Measurements from ENCODE around the gene NCAPH2. TPM values are rescaled to one million over a fixed set of nuclear protein-coding genes. Genes with fewer than 3 reads are reported as not detected.
A peak's percentile ranks its signal among the peaks of the same experiment; 100 is the strongest.
"Not testable (repeated sequence)": the region's sequence is repeated elsewhere in the genome, so short reads cannot be mapped to it uniquely, and the experiment has no call there.

The NCAPH2 gene
- total RNA-seq, 2 donors from 2014 or later = 30.6 to 35.9 TPM

GRCh38 chr22:50541667-50542026 is 33.6 kb downstream of the NCAPH2 start:
- H3K36me3 ChIP-seq (replicated peaks in 1 of 2; ENCODE audit: insufficient read depth in 1 of 2, low read depth in 2 of 2); H3K27me3 ChIP-seq; H3K9me3 ChIP-seq; intact Hi-C loops (cut with DNase I); ATAC-seq; H3K4me3 ChIP-seq: not testable (repeated sequence)
- TF ChIP-seq POLR2A (IDR thresholded peaks at IDR 0.05) = peak in 1 of 3 donors; percentile 35
- 67 to 75% methylated on average over 5 of the region's 5 CpGs for WGBS, 2 donors
- Histone ChIP-seq H3K27ac (peak overlapping the region in 1 of 4 donors; percentile 90), H3K4me1 (peaks cover 22% of the 10 kb centered on the region)
- DNase-seq = peak in 1 of 4 donors; percentile 67

- Histone ChIP-seq H3K36me3 (replicated peaks in 1 of 2; ENCODE audit: insufficient read depth in 1 of 2, low read depth in 2 of 2) (no peaks in the 10 kb centered on the region), H3K9me3 (no peaks in the 10 kb centered on the region), H3K27ac (peak overlapping the region in 1 of 4 donors; percentile 90), H3K4me1 (peaks cover 22% of the 10 kb centered on the region), H3K27me3 (peaks cover 0 to 10% of the 10 kb centered on the region in 2 donors), H3K4me3 (no peak overlapping the region)
- intact Hi-C loops (cut with DNase I) = no loop called here
- 71 to 88% methylated on average over 19 of the region's 19 CpGs for WGBS, 2 donors
- TF ChIP-seq POLR2A (IDR thresholded peaks at IDR 0.05) (peak in 1 of 3 donors; percentile 48), CTCF (IDR thresholded peaks at IDR 0.05) (no peak)
- ATAC-seq (no peak), DNase-seq (peak in 1 of 4 donors; percentile 61)
These were observed 34.4 kb downstream of the NCAPH2 start for GRCh38 chr22:50542416-50542927.

GRCh38 chr22:50544078-50544745 is 36.2 kb downstream of the NCAPH2 start:
- peak; percentile 53 for ATAC-seq
- Histone ChIP-seq H3K27me3 (peaks cover 0 to 23% of the 10 kb centered on the region in 2 donors), H3K36me3 (replicated peaks in 1 of 2; ENCODE audit: insufficient read depth in 1 of 2, low read depth in 2 of 2) (no peaks in the 10 kb centered on the region), H3K4me1 (peaks cover 31% of the 10 kb centered on the region), H3K27ac (peak overlapping the region; percentile 22 to 90 (median 39)), H3K9me3 (no peaks in the 10 kb centered on the region), H3K4me3 (no peak overlapping the region)
- WGBS, 2 donors = 7 to 23% methylated on average over 17 to 52 of the region's 52 CpGs
- peak in 1 of 3 donors; percentile 25 for TF ChIP-seq POLR2A (IDR thresholded peaks at IDR 0.05)
- peak in 6 of 7 experiments; percentile 32 to 61 (median 50) for TF ChIP-seq CTCF (IDR thresholded peaks at IDR 0.05)
- DNase-seq = peak; percentile 69 to 82 (median 77)
- intact Hi-C loops (cut with DNase I) = no loop called here

GRCh38 chr22:50544746-50545253 is 36.8 kb downstream of the NCAPH2 start:
- 62 to 80% methylated on average over 4 to 5 of the region's 5 CpGs for WGBS, 2 donors
- Histone ChIP-seq H3K27me3 (peaks cover 0 to 23% of the 10 kb centered on the region in 2 donors), H3K36me3 (replicated peaks in 1 of 2; ENCODE audit: insufficient read depth in 1 of 2, low read depth in 2 of 2) (no peaks in the 10 kb centered on the region), H3K4me1 (peaks cover 25% of the 10 kb centered on the region), H3K27ac (peak overlapping the region in 3 of 4 donors; percentile 22 to 90 (median 42)), H3K9me3 (no peaks in the 10 kb centered on the region), H3K4me3 (no peak overlapping the region)
- TF ChIP-seq POLR2A (IDR thresholded peaks at IDR 0.05) = no peak
- DNase-seq (peak in 2 of 4 donors; percentile 46 to 50), ATAC-seq (peak; percentile 9)
- intact Hi-C loops (cut with DNase I) = no loop called here

GRCh38 chr22:50545522-50546325 is 37.7 kb downstream of the NCAPH2 start, which contains the start of gene KLHDC7B:
TSS of gene KLHDC7B (plus strand) at chr22:50545899. CDS start at chr22:50546244, 345 bp downstream.
- intact Hi-C loops (cut with DNase I) = no loop called here
- Histone ChIP-seq H3K4me3 (no peak within 1 kb of the TSS), H3K27me3 (peaks cover 0 to 23% of the 10 kb centered on the region in 2 donors), H3K9me3 (no peaks in the 10 kb centered on the region), H3K36me3 (replicated peaks in 1 of 2; ENCODE audit: insufficient read depth in 1 of 2, low read depth in 2 of 2) (no peaks in the 10 kb centered on the region), H3K4me1 (peaks cover 22% of the 10 kb centered on the region), H3K27ac (peak within 1 kb of the TSS in 2 of 4 donors; percentile 42 to 90)
- TF ChIP-seq POLR2A (IDR thresholded peaks at IDR 0.05) (no peak), CTCF (IDR thresholded peaks at IDR 0.05) (no peak)
- DNase-seq (no peak), ATAC-seq (no peak)
- 68 to 70% methylated on average over 4 to 9 of the region's 10 CpGs for WGBS, 2 donors
